VCaP (cell line): ENCODE measurements around the gene C4orf50.

Source experiments
- H3K27ac ChIP-seq: fragments of 450-650 bp; 2 replicates; pipeline ENCODE4 v1.5.1; 2017
- CTCF ChIP-seq: fragments of 450-650 bp; conservative IDR thresholded peaks from 2 replicates; pipeline ENCODE4 v1.5.1; 2017; ENCODE audit warnings: mild to moderate bottlenecking, moderate library complexity

Gene C4orf50

GRCh38 chr4:6032249-6033244, 14.3 kb upstream of the C4orf50 start:
- no peak overlapping the region for H3K27ac ChIP-seq
- TF ChIP-seq CTCF = peak; percentile 44

DNA sequence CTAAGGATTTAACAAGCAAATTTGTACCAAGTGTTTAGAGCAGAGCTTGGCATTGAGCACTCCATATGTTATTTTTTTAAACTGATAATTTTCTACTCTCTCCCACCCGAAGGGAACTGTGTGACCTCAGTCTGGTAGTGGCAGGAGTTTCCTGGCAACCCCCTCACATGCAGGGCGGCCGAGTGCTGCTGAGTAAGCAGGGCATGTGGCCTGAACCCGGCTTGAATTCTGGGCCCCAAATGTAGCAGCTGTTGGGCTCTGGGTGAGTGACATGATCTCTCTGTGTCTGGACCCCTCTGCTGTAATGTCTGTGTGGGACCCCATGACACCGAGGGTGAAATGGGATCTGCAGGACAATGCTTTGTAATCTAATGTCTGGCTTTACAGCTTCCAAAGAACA, 13.6 kb upstream of the C4orf50 start:
- TF ChIP-seq CTCF = no peak
- no peak overlapping the region for H3K27ac ChIP-seq

DNA sequence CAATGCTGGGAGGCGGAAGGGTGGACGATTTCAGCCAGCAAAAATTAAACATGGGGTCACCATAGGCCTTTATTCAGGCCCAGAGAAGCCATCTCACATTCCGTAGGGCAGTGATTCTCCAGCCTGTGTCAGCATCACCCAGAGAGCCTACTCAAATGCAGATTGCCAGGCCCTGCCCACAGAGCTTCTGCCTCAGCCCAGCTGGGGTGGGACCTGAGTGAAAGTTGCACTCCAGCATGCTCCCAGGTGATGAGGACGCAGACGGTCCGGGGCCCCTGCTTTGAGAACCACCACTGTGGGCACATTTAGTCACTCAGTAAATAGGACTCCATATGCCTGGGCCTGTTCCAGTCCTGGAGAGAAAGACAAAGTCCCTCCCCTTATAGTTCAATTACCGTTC, 12.4 kb upstream of the C4orf50 start:
- no peak overlapping the region for H3K27ac ChIP-seq
- no peak for TF ChIP-seq CTCF

- TF ChIP-seq CTCF = no peak
- H3K27ac ChIP-seq = no peak overlapping the region
These were observed 11.0 kb upstream of the C4orf50 start for GRCh38 chr4:6029254-6029653.

DNA sequence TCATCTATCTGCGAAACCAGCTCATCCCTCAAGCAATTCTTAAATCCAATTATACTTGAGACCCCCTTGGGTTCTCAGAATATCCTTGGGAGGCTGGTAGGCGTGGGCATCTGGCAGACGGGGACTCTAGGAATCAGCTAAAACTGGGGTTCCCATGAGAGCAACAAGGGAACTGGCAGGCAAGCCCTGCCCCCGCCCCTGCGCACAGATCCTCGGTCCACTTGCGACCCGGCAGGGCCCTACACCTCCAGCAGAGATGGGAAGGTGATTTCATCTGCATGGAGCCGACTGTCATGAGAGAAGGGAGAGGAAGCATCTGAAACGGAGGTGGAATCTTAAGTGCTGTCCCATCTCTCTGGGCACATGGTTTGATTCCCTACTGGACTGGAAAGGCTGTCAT, 9.9 kb upstream of the C4orf50 start:
- no peak for TF ChIP-seq CTCF
- H3K27ac ChIP-seq = no peak overlapping the region

- H3K27ac ChIP-seq = no peak overlapping the region
These were observed 9.2 kb upstream of the C4orf50 start for GRCh38 chr4:6027392-6027791.

More at GRCh38 chr4:6027392-6027791, 9.2 kb upstream of the C4orf50 start:
- TF ChIP-seq CTCF = no peak
